Epithelial cell of esophagus (primary cell): Measurements from ENCODE around the gene MIER3.

Experiments
- DNase-seq: peaks from one replicate; pipeline ENCODE4 v3.0.0; 2010; ENCODE audit warnings: low read depth
- H3K4me3 ChIP-seq: 2 replicates; pipeline ENCODE4 v1.5.1; 2011; ENCODE audit warnings: mild to moderate bottlenecking, low read length, control low read depth
- CTCF ChIP-seq: IDR thresholded peaks from 2 replicates; pipeline ENCODE4 v1.5.1; 2011; ENCODE audit warnings: low read depth, mild to moderate bottlenecking, low read length, control low read depth, inconsistent platforms; ENCODE audit not compliant: insufficient read depth; ENCODE audit errors: missing control alignments

The MIER3 gene

GRCh38 chr5:56951946-56952691 is at the start of gene MIER3:
TSS of gene MIER3 (minus strand) at chr5:56952123. CDS start at chr5:56952102, 21 bp downstream.
- TF ChIP-seq CTCF, result no peak
- peak within 1 kb of the TSS; percentile 81 for H3K4me3 ChIP-seq
- DNase-seq, result peak; percentile 81

- no peak overlapping the region for H3K4me3 ChIP-seq
- no peak for DNase-seq
- TF ChIP-seq CTCF, result no peak
Observed at GRCh38 chr5:56995596-56995995, 43.7 kb upstream of the MIER3 start.

GRCh38 chr5:56993241-56993640 is 41.3 kb upstream of the MIER3 start:
- no peak overlapping the region for H3K4me3 ChIP-seq
- TF ChIP-seq CTCF, result no peak
- no peak for DNase-seq

- H3K4me3 ChIP-seq, result no peak overlapping the region
- DNase-seq, result no peak
- no peak for TF ChIP-seq CTCF
Observed at GRCh38 chr5:56989676-56990075, 37.8 kb upstream of the MIER3 start.

- no peak for TF ChIP-seq CTCF
- DNase-seq, result no peak
Observed at GRCh38 chr5:56988490-56988889, 36.6 kb upstream of the MIER3 start.

GRCh38 chr5:56987171-56987570 is 35.2 kb upstream of the MIER3 start:
- no peak for TF ChIP-seq CTCF
- no peak overlapping the region for H3K4me3 ChIP-seq
- DNase-seq, result peak; percentile 27

More at GRCh38 chr5:56988490-56988889, 36.6 kb upstream of the MIER3 start:
- no peak overlapping the region for H3K4me3 ChIP-seq

GRCh38 chr5:56986626-56986947 is 34.7 kb upstream of the MIER3 start:
- DNase-seq, result peak; percentile 34
- no peak for TF ChIP-seq CTCF
- no peak overlapping the region for H3K4me3 ChIP-seq
